SU-DHL-6 (cell line): ENCODE results near the gene MPPED2.

ENCODE experiments used
- EZH2phosphoT487 ChIP-seq: fragments of 200-600 bp; sonication (generic), shearing (Covaris generic); conservative IDR thresholded peaks from 2 replicates; pipeline ENCODE4 v1.6.1; 2018; ENCODE audit warnings: mild to moderate bottlenecking, antibody characterized with exemption, low read length, moderate library complexity, mixed read lengths
- TF ChIP-seq, protein P1 (sequence below): fragments of 200-600 bp; sonication (generic); IDR thresholded peaks from one replicate; pipeline ENCODE4 v1.5.1; 2017; ENCODE audit warnings: antibody characterized with exemption, mild to moderate bottlenecking, low read length, moderate library complexity; ENCODE audit not compliant: insufficient read depth, poor library complexity, severe bottlenecking

DNA sequence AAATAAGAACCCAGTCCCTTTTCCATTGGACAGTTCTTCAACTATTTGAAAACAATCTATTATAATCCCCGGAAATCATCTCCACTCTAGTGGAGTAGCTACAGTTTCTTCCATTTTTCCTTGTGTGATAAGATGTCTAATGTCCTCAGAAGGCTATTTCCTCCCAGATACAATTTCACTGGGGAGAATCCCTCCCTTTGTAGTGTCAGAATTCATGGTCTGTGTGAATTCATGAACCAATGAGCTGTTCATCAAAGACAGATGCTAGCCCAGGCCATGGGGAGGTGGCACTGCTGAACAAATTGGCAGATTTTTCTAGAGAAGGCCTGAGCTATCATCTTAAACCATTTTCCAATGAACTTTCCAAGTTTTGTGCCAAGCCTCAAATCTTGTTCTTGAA is 45.4 kb downstream of the MPPED2 start:
- TF ChIP-seq, protein P1, sequence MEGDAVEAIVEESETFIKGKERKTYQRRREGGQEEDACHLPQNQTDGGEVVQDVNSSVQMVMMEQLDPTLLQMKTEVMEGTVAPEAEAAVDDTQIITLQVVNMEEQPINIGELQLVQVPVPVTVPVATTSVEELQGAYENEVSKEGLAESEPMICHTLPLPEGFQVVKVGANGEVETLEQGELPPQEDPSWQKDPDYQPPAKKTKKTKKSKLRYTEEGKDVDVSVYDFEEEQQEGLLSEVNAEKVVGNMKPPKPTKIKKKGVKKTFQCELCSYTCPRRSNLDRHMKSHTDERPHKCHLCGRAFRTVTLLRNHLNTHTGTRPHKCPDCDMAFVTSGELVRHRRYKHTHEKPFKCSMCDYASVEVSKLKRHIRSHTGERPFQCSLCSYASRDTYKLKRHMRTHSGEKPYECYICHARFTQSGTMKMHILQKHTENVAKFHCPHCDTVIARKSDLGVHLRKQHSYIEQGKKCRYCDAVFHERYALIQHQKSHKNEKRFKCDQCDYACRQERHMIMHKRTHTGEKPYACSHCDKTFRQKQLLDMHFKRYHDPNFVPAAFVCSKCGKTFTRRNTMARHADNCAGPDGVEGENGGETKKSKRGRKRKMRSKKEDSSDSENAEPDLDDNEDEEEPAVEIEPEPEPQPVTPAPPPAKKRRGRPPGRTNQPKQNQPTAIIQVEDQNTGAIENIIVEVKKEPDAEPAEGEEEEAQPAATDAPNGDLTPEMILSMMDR, result no peak
- no peak for TF ChIP-seq EZH2phosphoT487
